ENCODE measurements around the gene SEC14L3.

The SEC14L3 gene

DNA sequence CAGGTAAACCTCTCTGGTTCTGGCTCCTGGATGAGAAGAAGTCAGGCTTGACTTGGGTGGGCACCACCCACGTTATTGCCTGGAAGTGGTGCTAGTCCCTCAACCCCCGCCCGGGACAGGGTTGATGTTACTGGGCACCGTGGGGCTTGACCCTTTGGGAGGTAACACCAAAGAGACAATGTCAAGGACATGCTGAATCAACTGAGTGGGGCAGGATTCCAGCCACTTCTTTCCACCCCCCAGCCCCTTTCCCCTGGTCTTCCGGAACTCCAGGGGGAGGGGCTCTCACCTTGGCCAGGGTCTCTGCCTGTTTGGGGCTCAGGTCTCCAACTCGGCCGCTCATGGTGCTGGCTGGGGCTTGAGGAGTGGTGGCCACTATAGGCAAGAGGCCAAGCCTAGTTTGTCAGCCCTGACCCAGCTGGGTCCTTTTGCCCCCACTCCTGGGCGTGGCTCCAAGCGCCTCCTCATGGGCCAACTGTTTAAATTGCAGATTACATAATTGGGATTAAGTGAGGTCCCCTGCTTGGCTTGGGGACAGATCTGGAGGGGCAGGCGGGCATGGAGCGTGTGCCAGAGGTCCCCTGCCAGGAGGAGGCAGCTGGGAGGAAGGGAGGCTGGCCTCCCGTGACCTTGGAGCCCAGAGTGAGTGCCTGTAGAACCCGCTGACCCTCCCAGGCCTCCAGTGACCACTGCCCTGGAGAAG, at the start of gene SEC14L3:
TSS of gene SEC14L3 (minus strand) at position 402 of the 703 bp plus-strand sequence. CDS start at position 343, 59 bp downstream.
- DNase-seq (ENCODE audit: low read depth): no peak

DNA sequence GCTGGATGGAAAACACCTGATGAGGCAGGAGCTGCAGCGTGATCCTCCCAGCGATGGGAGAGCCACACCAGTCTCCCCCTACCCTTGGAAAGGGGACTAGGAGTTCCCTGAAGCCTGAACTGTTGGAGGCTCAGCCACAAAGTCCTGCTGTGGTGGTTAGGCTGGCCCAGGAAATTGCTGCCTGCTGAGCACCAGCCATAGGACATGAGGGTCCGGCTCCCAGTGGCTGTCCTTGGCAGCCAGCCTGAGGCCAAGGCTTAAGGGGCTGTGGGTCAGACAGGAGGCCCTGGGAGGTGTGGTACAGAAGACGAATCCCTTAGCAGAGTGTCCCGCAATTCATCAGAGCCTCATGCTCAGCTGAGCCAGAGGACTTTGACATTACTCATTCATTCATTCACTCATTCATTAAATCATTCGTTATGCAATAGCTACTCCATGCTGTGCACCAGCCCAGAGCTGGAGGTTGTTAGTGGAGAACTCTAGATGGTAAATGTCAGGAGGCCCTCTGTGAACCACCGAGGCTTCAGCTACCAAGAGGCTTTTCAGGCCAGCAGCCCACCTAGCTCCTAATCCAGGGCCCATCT, 48.1 kb upstream of the SEC14L3 start:
- no peak for DNase-seq (ENCODE audit: low read depth)

DNA sequence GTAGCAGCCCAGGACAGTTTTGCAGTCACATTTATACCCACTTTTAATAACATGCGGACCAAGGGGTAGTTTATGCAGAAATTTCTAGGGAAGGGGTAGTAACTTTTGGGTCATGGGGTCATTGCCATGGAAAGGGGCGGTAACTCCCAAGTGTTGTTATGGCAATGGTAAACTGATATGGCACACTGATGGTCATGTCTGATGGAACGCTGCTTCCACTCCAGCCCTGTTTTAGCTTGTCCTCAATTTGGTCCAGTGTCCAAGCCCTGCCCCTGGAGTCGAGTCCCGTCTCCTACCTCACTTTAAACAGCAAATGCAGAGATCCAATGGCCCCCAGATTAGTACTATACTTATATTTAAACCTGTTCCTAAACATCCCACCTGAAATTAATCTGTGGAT, 44.9 kb upstream of the SEC14L3 start:
- no peak for DNase-seq (ENCODE audit: low read depth)

DNA sequence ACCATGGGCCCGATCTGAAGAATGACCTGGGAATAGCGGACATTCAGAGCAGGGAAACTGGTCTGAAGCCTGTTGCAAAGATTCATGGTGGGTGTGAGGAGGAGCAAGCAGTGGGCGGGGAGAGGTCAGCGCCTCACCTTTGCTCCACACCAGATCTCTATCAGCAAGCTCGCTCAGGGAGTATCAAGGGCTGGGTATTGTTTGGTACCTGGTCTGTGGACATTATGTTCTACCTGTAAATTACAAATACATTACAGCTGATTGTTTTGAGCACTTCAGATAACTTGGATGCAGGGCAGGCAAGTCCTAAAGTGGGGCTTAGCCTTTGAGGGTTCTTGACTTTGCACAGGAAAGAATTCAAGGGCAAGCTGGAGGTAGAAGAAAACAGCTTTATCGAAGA, 44.5 kb upstream of the SEC14L3 start:
- DNase-seq (ENCODE audit: low read depth): no peak

DNA sequence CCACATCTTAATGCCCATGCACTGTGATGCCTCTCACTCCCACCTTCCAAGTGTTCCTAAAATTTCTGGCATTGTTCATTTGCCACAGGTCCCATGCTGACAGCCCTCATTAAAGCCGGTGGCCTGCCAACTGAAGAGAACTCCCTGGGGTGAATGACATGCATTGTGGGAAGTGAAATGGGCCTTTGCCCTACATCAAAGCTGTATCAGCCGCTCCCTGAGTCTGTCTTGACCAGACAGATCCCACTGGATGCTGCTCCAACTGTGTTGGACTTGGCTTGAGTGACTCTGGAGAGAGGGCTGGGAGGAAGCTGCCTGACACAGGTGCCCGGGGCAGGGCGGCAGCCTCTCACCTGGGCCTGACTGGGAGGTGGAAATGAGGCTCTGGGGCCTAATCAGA, 42.4 kb upstream of the SEC14L3 start:
- DNase-seq (ENCODE audit: low read depth): no peak

DNA sequence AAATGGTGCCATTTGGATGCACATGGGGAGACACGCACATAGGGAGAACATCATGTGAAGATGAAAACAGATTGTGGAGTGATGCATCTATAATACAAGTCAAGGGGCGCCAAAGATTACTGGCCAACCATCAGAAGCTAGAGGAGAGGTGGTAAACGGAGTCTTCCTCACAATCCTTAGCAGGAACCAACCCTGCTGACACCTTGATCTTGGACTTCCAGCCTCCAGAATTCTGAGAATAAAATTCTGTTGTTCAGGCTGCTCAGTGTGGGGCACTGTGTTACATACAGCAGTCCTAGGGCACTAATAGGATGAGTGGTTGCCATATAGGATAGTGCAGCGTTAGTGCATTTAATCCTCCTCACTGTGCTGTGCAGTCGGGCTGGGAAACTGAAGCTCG, 41.6 kb upstream of the SEC14L3 start:
- DNase-seq (ENCODE audit: low read depth): no peak

DNA sequence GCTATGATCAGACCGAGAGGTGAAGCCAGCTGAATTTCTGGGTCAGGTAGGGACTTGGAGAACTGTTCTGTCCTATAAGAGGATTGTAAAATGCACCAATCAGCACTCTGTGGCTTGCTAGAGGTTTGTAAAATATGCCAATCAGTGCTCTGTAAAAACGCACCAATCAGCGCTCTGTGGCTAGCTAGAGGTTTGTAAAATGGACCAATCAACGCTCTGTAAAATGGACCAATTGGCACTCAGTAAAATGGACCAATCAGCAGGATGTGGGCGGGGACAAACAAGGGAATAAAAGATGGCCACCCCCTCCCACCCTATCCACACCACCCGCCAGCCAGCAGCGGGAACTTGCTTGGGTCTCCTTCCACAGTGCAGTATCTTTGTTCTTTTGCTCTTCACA, 40.1 kb upstream of the SEC14L3 start:
- no peak for DNase-seq (ENCODE audit: low read depth)

DNA sequence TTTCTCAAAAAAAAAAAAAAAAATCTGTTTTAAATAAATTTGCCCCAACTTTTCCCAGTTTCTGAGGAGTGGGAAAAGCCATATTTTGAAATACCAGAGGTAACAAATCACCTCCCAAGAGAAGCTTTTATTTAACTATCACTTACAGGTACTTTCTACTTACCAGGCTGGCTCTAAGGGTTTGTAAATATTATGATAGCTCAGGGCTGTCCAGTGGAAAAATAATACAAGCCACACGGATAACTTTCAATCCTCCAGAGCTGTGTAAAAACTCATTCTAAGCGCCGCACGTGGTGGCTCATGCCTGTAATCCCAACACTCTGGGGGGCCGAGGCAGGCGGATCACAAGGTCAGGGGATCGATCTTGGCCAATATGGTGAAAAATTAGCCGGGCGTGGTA, 39.3 kb upstream of the SEC14L3 start:
- no peak for DNase-seq (ENCODE audit: low read depth)

DNA sequence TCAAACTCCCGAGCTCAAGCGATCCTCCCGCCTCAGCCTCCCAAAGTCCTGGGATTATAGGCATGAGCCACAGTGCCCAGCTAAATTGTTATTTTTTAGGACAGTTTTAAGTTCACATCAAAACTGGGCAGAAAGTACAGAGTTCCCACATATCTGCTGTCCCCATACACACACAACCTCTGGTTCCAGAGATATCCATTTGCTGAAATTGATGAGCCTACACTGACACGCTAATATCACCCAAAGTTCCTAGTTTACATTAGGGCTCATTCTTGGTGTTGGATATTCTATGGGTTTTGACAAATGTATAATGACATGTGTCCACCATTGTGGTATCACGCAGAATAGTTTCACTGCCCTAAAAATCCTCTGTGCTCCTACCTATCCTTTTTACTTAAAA, 36.4 kb upstream of the SEC14L3 start:
- DNase-seq (ENCODE audit: low read depth): no peak

DNA sequence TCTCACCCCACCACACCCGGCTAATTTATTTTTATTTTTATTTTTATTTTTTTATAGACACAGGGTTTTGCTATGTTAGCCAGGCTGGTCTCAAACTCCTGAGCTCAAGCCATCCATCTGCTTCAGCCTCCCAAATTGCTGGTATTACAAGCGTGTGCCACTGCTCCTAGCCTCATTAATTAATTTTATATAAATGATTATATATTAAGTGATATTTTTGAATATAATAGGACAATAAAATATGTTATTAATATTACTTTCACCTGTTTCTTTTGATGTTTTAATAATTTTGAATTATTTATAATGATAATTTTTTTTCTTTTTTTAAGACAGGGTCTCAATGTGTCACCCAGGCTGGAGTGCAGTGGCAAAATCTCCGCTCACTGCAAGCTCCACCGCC, 35.9 kb upstream of the SEC14L3 start:
- DNase-seq (ENCODE audit: low read depth): no peak

DNA sequence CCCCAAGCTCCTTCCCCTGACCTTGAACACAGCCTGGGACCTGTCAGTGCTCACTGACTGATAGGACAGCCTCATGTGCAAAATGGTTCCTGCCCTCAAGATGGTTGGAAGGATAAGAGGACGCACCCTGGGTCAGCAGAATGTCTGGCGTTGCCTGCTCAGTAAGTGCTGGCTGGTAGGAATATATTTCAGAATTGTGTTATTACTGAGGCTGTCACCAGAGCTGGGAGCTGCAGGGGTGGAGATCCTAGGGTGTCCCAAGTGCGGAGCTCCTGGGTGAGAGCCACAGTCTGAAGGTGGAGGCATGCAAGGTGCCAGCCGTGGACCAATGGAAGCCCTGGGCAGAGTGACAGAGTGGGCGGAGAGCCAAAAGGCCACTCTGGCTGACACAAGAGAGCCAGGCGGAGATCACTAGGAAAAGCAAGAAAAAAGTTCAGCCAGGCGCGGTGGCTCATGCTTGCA, 34.7 kb upstream of the SEC14L3 start:
- no peak for DNase-seq (ENCODE audit: low read depth)

DNA sequence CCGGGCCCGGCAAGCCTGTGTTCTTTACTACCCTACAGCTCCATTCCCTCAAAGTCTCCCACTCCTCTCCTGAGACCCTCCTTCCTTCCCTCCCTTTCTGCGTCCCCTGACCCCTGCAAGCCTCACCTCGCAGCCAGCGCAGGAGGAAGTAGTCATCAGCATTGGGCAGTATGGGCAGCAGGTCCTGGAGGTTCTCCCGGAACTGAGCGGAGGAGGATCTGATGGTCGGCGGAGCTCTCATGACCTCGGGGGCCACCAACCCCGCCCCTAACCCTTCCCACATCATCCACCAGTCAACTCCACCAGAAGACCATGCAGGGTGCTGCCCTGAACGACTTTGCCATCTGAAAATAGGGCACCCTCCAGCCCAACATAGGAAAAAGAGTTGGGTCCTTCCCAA, 31.7 kb upstream of the SEC14L3 start:
- DNase-seq (ENCODE audit: low read depth): no peak

DNA sequence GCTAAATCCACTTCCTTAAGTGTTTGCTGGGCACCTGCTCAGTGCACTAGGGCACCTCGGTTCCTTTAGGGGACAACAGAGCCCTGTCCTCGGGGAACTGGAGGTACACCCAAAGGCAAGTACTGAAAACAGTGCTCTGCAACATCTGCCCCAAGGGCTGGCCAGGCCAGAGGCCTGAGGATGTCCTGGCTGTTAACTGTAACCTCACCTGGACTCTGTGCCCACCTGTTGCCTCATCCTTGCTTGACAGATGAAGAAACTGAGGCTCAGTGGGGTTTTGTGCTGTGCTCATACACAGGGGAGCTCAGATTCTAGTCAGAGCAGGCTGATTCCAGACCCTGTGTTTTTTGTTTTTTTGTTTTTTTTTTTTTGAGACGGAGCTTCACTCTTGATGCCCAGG, 31.1 kb upstream of the SEC14L3 start:
- DNase-seq (ENCODE audit: low read depth): no peak

DNA sequence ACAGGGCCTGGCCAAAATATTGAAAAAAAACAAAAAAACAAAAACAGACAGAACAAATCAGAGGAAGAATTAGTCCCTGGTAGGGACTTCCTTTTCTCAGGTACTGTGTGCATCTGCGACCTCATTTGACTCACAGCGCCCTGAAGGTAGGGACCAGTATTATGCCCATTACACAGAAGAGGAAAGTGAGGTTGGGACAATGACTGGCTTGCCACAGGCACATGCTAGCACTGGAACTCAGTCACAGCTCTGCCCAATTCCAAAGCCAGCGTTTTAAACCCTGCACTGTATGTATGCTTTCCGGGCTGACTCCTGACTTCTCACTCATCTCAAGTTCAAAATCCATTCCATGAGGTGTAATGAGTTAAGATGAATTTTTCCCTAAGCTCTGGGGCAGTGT, 30.3 kb upstream of the SEC14L3 start:
- DNase-seq (ENCODE audit: low read depth): no peak

DNA sequence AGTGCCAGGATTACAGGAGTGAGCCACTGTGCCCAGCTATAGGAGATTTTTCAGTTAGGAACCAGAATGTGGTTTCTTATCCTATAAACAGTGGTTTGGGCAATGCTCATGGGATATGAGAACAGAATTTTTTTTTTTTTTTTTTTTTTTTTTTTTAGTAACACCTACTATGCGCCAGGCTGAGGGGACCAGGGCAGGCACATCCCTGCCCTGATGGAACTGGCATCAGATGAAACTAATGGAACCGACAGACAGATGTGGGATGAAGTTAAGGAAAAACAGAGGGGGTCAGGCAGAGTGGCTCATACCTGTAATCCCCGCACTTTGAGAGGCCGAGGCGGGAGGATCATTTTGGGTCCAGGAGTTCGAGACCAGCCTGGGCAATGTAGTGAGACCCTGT, 28.8 kb upstream of the SEC14L3 start:
- DNase-seq (ENCODE audit: low read depth): no peak

DNA sequence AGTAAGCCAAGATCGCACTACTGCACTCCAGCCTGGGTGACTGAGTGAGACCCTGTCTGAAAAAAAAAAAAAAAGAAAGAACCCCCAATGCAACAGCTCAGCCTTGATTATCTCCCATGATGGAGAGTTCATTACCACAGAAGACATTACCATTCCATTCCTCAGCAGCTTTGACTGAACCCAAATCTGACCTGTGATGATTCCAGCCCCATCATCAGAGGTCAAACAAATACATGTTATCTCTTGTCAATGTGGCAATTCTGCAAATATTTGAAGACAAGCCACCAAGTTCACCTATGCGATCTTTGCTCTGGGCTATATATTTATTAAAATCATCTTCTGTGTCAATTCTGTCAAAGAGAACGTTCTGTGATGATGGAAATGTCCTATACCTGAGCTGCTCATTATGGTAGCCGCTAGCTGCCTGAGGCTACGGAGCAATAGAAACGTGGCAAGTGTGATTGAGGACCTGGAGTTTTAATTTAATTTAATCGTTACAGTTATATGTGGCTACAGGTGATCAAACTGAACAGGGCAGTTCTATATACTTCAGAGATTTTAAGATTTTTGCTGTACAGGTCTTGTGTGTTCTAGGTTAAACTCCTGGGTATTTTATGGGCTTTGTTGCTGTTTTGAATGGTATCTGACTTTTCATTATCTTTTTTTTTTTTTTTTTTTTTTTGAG, 25.8 kb upstream of the SEC14L3 start:
- DNase-seq (ENCODE audit: low read depth): no peak

DNA sequence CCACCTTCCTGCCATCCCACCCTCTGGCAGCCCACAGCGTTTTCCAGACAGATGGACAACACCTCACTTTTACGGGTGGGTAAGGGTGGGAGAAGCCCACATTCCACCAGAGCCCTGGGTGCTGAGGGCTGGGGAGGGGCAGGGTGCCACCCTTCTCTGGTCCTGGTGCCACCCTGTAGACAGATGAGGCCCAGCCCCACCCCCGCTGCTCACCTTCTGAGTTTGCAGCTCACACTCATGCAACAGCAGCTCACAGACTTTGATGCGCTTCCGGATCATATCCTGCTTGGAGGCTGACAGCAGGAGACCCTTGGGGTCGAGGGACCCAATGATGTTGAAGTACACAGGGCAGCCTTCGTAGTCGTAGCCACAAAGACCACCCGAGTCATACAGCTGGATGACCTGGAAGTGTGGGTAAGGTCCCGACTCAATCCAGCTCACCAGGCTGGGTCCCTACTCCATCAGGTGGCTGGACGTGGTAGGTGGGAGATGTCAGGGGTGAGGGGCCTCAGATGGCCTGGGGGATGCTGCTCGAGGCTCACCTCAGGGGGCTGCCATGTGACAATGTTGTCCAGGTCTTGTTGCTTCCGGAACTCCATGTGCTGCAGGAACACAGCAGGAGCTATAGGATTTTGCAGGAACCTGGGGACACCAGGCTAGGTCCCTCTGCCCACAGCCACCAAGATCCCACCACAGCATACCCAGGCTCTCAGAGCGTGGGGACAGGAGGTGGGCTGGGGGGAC, 23.4 kb upstream of the SEC14L3 start:
- no peak for DNase-seq (ENCODE audit: low read depth)

DNA sequence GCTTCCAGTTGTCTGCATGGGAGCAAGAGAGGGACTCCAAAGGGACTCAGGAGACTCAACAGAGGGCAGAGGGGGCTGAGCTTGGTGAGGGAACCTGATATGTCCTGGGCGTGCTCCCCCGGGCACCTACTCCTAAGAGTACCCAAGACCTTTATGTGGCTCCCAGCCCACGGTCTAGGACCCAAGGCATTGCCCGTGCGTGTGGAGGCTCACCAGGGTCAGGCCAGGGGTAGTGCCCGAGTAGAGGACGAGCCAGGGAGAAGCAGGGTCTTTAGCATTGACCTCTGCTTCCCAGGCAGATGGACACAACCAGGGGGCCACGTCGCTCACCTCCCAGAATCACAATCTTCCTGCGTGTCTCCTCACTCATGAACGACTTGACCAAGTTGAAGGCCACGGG, 20.3 kb upstream of the SEC14L3 start:
- DNase-seq (ENCODE audit: low read depth): no peak

DNA sequence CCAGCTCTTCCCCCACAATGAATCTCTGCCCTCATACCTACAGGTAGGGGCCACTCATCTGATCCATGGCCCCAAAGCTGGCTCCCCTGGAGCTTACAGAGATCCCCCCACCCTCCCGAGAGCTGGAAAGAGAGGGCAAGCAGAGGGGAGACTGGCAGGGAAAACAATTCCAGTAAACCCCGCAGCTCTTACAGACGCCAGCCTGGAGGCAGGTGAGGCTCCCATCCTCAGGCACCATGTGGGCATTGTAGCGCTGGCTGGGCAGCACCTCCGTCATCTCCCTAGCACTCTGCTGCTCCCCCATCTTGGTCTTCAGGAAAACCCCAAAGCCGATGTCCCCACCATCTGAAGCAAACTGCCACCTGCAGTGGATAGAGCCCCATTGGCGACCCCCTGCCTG, 19.6 kb upstream of the SEC14L3 start:
- no peak for DNase-seq (ENCODE audit: low read depth)

DNA sequence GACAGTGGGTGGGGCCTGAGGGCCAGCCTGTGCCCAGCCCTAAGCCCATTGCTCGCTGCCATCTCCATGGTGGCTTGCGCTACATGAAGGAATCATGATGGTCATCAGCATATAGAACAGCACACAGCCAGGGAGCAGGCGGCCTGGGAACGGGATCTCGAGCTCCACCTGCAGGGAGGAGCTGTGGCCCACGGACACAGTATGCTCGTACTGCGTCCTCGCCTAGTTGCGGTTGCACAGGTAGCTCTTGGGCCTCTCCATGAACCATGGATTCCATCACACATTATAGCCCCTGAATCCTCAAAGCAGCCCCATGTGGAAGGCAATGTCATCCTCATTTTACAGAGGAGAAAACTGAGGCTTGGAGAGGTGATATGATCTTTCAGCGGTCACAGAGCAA, 18.6 kb upstream of the SEC14L3 start:
- DNase-seq (ENCODE audit: low read depth): no peak

DNA sequence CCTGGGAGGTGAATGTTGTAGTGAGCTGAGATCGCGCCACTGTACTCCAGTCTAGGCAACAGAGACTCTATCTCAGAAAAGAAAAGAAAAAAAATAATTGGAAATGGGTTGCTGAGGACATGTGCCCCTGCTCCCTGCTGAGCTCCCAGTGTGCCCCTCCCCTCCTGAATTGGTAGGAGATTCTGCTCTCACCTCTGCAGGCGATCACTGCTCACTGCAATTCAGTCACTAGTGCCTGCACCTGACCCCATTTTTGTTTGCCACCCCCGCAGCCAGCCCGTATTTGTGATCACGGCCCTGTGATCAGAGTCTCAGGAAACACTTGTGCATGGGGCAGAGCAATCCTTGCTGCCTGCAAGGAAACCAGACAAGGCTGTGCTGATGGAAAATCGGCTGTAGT, 16.3 kb upstream of the SEC14L3 start:
- no peak for DNase-seq (ENCODE audit: low read depth)

DNA sequence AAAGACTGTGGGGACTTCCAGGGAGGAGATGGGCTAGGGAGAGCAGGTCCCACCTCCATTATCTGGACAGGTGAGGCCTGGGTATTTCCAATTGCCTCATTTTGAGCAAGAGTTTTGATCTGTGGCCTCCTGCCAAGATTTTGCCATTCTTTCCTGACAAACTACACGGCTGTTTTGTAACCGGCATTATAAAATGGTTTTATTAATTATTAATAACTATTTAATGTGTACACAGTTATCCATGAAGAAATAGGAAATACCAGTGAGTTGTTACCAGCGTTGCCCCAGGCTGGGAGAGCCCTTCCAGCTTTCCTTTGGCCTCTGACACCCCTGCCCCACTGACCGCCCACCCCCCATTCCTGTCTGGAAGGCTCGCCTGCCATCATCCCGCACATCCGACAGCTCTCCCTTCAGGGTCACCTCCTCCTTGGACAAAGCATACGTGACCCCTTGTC, 14.9 kb upstream of the SEC14L3 start:
- no peak for DNase-seq (ENCODE audit: low read depth)

DNA sequence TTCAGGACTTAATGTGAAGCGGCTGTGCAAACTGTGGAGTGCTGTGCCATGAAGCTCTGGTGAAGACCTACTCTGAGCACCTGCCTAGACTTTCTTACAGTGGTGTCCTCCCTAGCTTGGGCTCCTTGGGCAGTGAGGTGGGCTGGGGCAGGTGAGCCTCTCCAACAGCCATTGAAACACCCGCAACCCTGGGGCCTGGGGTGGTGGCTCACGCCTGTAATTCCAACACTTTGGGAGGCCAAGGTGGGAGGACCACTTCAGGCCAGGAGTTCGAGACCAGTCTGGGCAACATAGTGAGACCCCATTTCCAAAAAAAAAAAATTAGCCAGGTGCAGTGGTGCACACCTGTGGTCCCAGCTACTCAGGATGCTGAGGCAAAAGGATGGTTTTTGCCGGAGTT, 14.3 kb upstream of the SEC14L3 start:
- no peak for DNase-seq (ENCODE audit: low read depth)

Measured in HS-5 (cell line).